ENCODE results near the gene ADAMTS17.

The ADAMTS17 gene

DNA sequence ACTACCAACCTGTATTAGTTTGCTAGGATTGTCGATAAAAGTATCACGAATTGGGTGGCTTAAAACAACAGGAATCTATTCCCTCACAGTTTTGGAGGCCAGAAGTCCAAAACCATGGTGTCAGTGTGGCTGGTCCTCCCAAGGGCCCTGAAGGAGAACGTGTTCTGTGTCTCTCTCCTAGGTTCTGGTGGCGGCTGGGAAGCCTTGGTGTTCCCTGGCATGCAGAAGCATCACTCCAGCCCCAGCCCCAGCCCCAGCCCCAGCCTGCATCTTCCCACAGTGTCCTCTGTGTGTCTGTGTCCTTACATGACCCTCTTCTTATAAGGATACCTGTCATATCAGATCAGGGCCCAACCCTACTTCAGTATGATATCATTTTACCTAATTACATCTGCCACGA, 336.1 kb downstream of the ADAMTS17 start:
- no peak for DNase-seq

GRCh38 chr15:100005013-100005412, 336.8 kb downstream of the ADAMTS17 start:
- DNase-seq, result no peak

GRCh38 chr15:100002787-100003536, 338.8 kb downstream of the ADAMTS17 start:
- no peak for DNase-seq

DNA sequence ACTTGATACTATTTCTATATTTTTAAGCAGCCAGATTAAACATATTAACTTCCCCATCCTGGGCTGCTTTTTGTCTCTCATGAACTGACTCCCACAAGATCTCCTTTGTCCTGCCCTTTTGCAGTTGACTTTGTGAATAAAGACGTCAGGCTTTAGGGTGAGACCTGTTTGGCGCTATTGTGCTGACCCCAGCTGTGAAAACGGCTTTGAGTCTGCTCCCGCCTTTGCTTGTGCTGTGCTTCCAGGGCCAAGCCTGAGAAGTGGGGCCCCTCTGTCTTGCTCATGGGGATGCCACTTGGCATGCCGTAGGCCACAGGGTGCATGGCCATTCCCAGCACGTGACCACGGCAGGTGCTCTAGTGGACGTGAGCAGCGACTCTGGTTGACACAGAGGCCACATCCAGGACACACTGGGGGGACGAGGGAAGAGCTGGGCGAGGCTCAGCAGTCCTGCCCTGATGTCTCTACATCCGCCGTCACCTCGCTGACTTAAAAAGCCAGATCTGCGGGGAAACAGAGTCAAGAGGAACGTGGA, 339.6 kb downstream of the ADAMTS17 start:
- no peak for DNase-seq

GRCh38 chr15:100001405-100001804, 340.4 kb downstream of the ADAMTS17 start:
- no peak for DNase-seq

DNA sequence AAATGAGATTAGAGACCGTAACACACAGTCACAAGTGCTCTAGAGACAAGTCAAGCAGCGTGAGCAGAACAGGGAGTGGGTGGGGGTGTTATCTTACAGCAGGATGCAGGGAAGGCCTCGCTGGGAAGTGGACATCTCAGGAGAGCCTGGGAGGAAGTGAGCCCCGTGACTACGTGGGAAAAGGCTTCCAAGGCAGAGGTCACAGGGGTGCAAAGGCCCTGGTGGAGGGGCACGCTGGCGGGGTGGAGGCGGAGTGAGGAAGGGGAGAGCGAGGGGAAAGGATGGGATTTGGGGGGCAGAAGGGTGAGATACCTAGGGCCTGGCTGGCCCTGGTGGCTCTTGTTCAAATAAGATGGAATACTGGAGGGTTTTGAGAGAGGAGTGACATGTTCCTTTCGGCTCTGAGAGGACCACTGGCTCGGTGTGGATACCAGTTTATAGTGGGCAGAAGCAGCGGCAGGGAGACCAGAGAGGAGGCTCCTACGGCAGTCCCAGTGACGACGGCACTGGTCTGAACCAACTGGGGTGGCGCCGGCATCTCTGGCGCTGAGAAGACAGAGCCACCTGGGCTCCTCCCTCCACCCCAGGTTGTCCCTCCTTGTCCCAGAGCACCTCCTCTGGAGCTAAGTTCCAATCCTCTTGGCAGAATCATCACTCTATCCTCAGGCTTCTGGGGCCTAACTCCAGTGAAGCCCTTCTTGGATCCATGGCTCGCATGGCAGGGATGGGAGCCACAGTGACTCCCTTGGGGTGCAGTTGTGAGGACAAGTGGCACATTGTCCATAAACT, 342.3 kb downstream of the ADAMTS17 start:
- DNase-seq, result no peak

DNA sequence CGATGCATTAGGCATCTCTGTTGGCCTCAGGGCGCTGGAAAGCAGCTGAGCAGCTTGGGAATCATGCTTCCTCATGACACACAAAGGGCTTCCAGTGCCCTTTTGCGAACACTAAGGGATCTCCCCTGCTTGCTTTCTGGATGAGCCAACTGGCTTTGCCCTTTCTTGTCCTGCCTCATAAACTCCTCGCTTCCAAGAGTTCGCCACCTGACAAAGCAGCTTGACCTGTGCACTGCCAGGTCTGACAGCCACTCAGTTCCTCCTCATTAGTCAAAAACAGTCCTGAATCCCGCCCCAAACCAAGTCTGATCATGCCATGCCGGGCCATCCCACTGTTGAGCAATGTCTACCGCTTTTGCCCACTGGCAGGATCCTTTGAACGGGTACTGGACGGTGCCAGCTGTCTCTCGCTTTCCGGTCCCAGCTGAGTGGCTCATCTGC, 343.1 kb downstream of the ADAMTS17 start:
- no peak for DNase-seq

- no peak for DNase-seq
Measured at GRCh38 chr15:99997112-99997651, 344.6 kb downstream of the ADAMTS17 start.

- no peak for DNase-seq
Measured at GRCh38 chr15:99996660-99997059, 345.1 kb downstream of the ADAMTS17 start.

- no peak for DNase-seq
Measured at GRCh38 chr15:99995543-99995942, 346.2 kb downstream of the ADAMTS17 start.

GRCh38 chr15:99994849-99995248, 346.9 kb downstream of the ADAMTS17 start:
- no peak for DNase-seq

- DNase-seq, result no peak
Measured at GRCh38 chr15:99993681-99994131, 348.1 kb downstream of the ADAMTS17 start.

GRCh38 chr15:99993262-99993661, 348.5 kb downstream of the ADAMTS17 start:
- no peak for DNase-seq

DNA sequence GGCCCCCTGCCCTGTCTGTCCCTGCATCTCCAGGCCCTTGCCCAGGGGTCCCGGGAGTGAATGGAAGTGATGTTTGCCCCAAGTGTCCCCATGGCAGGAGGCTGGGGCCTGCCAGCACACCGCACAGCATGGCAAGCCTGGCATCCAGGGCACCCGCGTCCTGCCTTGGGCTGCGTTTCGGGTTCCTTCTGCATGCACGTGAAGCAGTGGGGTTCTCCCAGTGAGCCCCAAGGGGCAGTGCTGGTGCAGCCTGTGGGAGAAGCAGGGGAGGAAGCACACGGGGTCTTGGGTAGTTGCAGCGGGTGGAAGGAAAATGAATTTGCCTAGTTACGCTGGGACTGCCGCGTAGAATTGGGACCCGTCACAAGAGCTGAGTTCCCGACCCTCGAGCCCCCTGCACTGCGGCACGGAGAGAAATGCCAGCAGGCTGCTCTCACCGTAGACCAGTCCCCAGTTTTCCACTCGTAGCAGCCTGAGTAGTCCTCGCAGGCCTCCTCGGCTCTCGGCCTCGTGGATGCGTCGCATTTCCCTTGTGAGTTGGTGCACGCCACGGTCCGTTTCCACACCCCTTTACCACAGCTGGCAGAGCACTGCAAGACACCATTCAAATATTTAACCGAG, 349.1 kb downstream of the ADAMTS17 start:
- no peak for DNase-seq

GRCh38 chr15:99989095-99989494, 352.7 kb downstream of the ADAMTS17 start:
- no peak for DNase-seq

- no peak for DNase-seq
Measured at GRCh38 chr15:99987701-99988100, 354.1 kb downstream of the ADAMTS17 start.

- DNase-seq, result no peak
Measured at GRCh38 chr15:99987119-99987506, 354.7 kb downstream of the ADAMTS17 start.

DNA sequence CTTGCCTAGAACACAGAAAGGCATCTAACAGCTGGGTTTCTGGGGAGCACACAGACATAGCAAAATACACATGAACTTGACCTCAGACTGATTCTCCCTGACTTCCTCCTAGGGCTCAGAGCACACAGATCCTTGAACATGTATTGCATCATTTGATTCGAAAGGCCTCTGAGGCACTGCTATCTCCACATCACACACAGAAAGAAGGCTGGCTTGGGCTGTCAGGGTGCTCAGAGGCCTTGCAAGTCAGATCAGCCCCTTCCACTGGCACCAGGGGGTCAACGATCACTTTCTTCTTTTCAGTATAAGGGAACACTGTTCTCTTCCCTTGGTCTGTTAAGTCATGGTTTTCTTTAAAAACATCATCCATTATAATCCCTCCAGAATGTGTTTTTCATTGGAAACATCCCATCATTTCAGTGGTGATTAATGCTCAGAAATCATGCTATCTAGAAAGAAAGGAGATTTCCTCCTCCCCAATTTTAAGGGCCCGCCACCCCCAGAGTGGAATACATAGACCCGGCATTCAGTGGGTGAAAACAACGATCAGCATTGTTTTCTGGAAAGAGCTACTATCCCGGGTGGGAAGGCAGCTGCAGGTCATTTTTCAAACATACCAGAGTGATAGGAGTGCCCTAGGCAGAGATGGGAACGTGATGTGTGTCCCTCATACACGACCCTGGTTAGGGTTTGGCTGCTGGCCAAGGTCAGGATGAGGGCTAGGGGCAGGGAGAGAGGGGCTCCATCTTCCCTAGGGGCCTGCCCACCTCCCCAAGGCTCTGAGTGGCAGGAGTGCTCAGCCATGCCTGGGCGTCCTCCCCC, 355.3 kb downstream of the ADAMTS17 start:
- no peak for DNase-seq

DNA sequence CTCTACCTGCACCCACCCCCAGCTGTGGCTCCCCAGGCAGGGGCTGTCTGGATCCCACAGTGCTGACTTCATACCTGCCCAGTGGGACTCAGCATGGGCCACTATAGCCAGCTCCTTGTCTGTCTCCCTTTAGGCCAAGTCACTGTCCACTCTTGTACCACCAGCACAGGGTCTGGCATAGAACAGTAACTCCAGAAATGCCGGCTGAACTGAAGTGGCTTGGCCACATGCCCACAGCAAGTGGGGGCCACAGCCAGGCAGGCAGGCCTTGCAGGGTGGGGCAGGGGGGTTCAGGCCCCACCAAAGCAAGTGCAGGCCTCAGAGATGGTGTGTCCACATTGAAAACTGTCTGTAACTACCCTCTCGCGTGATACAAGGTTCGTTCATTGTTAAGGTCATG, 355.9 kb downstream of the ADAMTS17 start:
- DNase-seq, result no peak

DNA sequence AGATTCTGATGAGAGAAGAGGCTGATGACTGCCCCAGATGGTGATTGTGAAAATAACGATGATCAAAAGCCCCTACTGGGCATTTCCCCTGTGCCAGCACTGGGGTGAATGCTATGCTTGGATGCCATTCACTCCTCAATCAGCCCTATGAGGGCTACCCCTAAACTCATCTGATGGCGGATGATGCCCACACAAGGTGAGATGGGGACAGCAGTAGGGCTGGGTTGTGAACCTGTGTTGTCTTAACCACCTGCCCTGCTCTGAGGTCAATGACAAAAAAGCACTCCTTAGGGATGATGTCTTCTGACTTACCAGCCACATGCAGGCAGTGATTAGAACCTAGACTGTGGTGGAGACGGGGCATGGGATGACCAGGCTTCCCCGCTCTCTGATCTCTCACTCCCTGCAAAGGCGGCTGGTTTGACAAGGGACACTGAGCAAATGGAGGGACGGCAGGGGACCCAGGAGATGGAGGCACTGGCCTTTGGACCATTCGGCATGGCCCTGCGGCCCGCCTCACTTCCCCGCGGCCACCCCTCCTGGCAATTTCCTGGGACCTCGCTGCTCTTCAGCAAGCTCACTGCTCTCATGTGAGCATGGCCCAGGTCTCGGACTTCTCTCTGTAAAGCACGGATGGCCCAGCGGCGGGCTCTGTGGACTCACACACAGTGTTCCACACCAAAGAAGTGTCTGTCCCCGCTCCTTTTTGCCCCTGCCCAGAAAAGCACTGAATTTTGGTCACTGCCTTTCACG, 357.1 kb downstream of the ADAMTS17 start:
- no peak for DNase-seq

GRCh38 chr15:99983886-99984286, 357.9 kb downstream of the ADAMTS17 start:
- DNase-seq, result no peak

Data from CD4-positive, alpha-beta T cell treated with Interleukin-1 beta for 1 hour (primary cell).